GM18498 (cell line): ENCODE results near the gene CEMIP2.

Experiments
- ATAC-seq: cut with Tn5 transposase; IDR thresholded peaks from one replicate; pipeline ENCODE4 v1.9.1; 2021; ENCODE audit warnings: mild to moderate bottlenecking, moderate library complexity; ENCODE audit not compliant: unreplicated experiment

CEMIP2 gene

GRCh38 chr9:71655141-71655540 is 113.2 kb downstream of the CEMIP2 start:
- ATAC-seq = no peak

GRCh38 chr9:71652480-71652879 is 115.8 kb downstream of the CEMIP2 start:
- no peak for ATAC-seq

GRCh38 chr9:71648453-71648852 is 119.9 kb downstream of the CEMIP2 start:
- ATAC-seq = no peak

GRCh38 chr9:71647094-71647591 is 121.2 kb downstream of the CEMIP2 start:
- peak; percentile 56 for ATAC-seq

- ATAC-seq = no peak
These were observed 122.2 kb downstream of the CEMIP2 start for GRCh38 chr9:71646131-71646530.

GRCh38 chr9:71644819-71645362 is 123.4 kb downstream of the CEMIP2 start:
- ATAC-seq = no peak

GRCh38 chr9:71643330-71643729 is 125.0 kb downstream of the CEMIP2 start:
- ATAC-seq = no peak

GRCh38 chr9:71642056-71642455 is 126.3 kb downstream of the CEMIP2 start:
- no peak for ATAC-seq

- no peak for ATAC-seq
These were observed 129.7 kb downstream of the CEMIP2 start for GRCh38 chr9:71638627-71639026.

GRCh38 chr9:71637926-71638325 is 130.4 kb downstream of the CEMIP2 start:
- no peak for ATAC-seq

- ATAC-seq = no peak
These were observed 130.9 kb downstream of the CEMIP2 start for GRCh38 chr9:71637375-71637774.

GRCh38 chr9:71636143-71636839 is 132.0 kb downstream of the CEMIP2 start:
- no peak for ATAC-seq

GRCh38 chr9:71634752-71635151 is 133.6 kb downstream of the CEMIP2 start:
- ATAC-seq = no peak
